Caco-2 (cell line): ENCODE measurements around the gene DPYSL4. TPM values are rescaled to one million over a fixed set of nuclear protein-coding genes. Genes with fewer than 3 reads are reported as not detected.

Experiments used
- BruUV-seq: library from RNA; stranded (reverse); fragments of 400-500 nt; replicated peaks from 2 replicates; lab custom pipeline; 2021; lab: Mats Ljungman, UMichigan
- CTCF ChIA-PET: fragments of 300-600 bp; sonication (Branson Sonifier 250); formaldehyde crosslinking; loops from one replicate; lab custom pipeline; 2022; ENCODE audit warnings: antibody characterized with exemption; lab: Charles Lee
- POLR2A ChIA-PET: fragments of 300-600 bp; sonication (Branson Sonifier 250); formaldehyde crosslinking; loops from one replicate; lab custom pipeline; 2022; ENCODE audit warnings: antibody characterized with exemption; lab: Charles Lee
- DNase-seq, 2 experiments: peaks; one replicate each; pipeline versions ENCODE4 v3.0.0 to v3.0.0-alpha.2; 2020 to 2022
- H3K27me3 ChIP-seq: replicated peaks from 2 replicates; pipeline ENCODE4 v1.6.0; 2011; ENCODE audit warnings: low read length; ENCODE audit not compliant: control insufficient read depth, insufficient read depth
- H3K36me3 ChIP-seq: 2 replicates; pipeline ENCODE4 v1.5.1; 2011; ENCODE audit warnings: low read length; ENCODE audit not compliant: control insufficient read depth, insufficient read depth
- H3K4me1 ChIP-seq: fragments of 250-450 bp; sonication (Bioruptor Pico); 2 replicates; pipeline ENCODE4 v1.5.1; 2020; ENCODE audit warnings: mild to moderate bottlenecking
- H3K4me3 ChIP-seq: 2 replicates; pipeline ENCODE4 v1.5.1; 2011; ENCODE audit warnings: low read depth, mild to moderate bottlenecking, control low read depth, low read length
- H3K9me3 ChIP-seq: fragments of 250-450 bp; sonication (Bioruptor Pico); 2 replicates; pipeline ENCODE4 v1.5.1; 2020; ENCODE audit warnings: mild to moderate bottlenecking, moderate library complexity
- H3K27ac Mint-ChIP-seq: one replicate; pipeline ENCODE4 v1.8.0; 2022; ENCODE audit warnings: mixed read lengths; ENCODE audit not compliant: unreplicated experiment
- H3K27me3 Mint-ChIP-seq: one replicate; pipeline ENCODE4 v1.8.0; 2022; ENCODE audit warnings: mixed read lengths; ENCODE audit not compliant: insufficient read depth, unreplicated experiment
- H3K36me3 Mint-ChIP-seq: one replicate; pipeline ENCODE4 v1.8.0; 2022; ENCODE audit warnings: mild to moderate bottlenecking, mixed read lengths; ENCODE audit not compliant: insufficient read depth, unreplicated experiment
- H3K4me1 Mint-ChIP-seq: one replicate; pipeline ENCODE4 v1.8.0; 2022; ENCODE audit warnings: low read depth, mixed read lengths; ENCODE audit not compliant: unreplicated experiment
- H3K4me3 Mint-ChIP-seq: one replicate; pipeline ENCODE4 v1.8.0; 2022; ENCODE audit warnings: mild to moderate bottlenecking, moderate library complexity, mixed read lengths; ENCODE audit not compliant: unreplicated experiment
- H3K9me3 Mint-ChIP-seq: one replicate; pipeline ENCODE4 v1.8.0; 2022; ENCODE audit warnings: mixed read lengths; ENCODE audit not compliant: unreplicated experiment
- CTCF ChIP-seq, 2 experiments: fragments of 200-600 bp in 1 of 2; IDR thresholded peaks; 1 replicate in 1 of 2; 2 replicates in 1 of 2; pipeline versions ENCODE4 v1.5.1 to v1.8.0; 2011 to 2022; ENCODE audit warnings: antibody characterized with exemption in 1 of 2, control low read depth in 1 of 2, inconsistent platforms in 1 of 2, low read depth in 1 of 2, low read length in 1 of 2, mild to moderate bottlenecking in 1 of 2, moderate library complexity in 1 of 2; ENCODE audit not compliant: insufficient read depth in 1 of 2, severe bottlenecking in 1 of 2, unreplicated experiment in 1 of 2
- intact Hi-C: fragments of 100-400 bp; cut with micrococcal nuclease; formaldehyde crosslinking; loops from one replicate; pipeline ENCODE4 v1.10.0; 2022; ENCODE audit not compliant: unreplicated experiment
- total RNA-seq: library from RNA; stranded (reverse); gene quantifications from 2 replicates; pipeline ENCODE4 v1.2.3, GENCODE V29; 2022

DPYSL4 gene
- total RNA-seq, 1 experiment from 2014 or later, result not detected

GRCh38 chr10:132206806-132207535, 20.2 kb downstream of the DPYSL4 start:
- ChIA-PET POLR2A (no interaction called here), CTCF (no interaction called here)
- intact Hi-C loops, result no loop called here

GRCh38 chr10:132207536-132208461, 21.1 kb downstream of the DPYSL4 start:
- no peaks in the 10 kb centered on the region for H3K36me3 ChIP-seq
- Mint-ChIP-seq H3K4me1 (no peaks in the 10 kb centered on the region), H3K9me3 (no peaks in the 10 kb centered on the region), H3K27me3 (peaks cover 2% of the 10 kb centered on the region), H3K36me3 (no peaks in the 10 kb centered on the region), H3K4me3 (no peak overlapping the region), H3K27ac (no peak overlapping the region)
- intact Hi-C loops, result no loop called here
- POLR2A ChIA-PET, result no interaction called here
- no TSS peak for BruUV-seq
- no peak overlapping the region for H3K4me3 ChIP-seq
- H3K4me1 ChIP-seq, result no peaks in the 10 kb centered on the region
- CTCF ChIA-PET, result no interaction called here
- TF ChIP-seq CTCF (IDR thresholded peaks at IDR 0.05; ENCODE audit: insufficient read depth in 1 of 2, low read depth in 1 of 2, low read length in 1 of 2, severe bottlenecking in 1 of 2, unreplicated experiment in 1 of 2), result no peak
- no peak for DNase-seq
- H3K27me3 ChIP-seq, result no peaks in the 10 kb centered on the region
- no peaks in the 10 kb centered on the region for H3K9me3 ChIP-seq

More at GRCh38 chr10:132206806-132207535, 20.2 kb downstream of the DPYSL4 start:
- H3K9me3 ChIP-seq, result no peaks in the 10 kb centered on the region
- no peak overlapping the region for H3K4me3 Mint-ChIP-seq
- H3K9me3 Mint-ChIP-seq, result no peaks in the 10 kb centered on the region
- H3K4me1 Mint-ChIP-seq, result no peaks in the 10 kb centered on the region
- no peaks in the 10 kb centered on the region for H3K36me3 Mint-ChIP-seq
- no peak for TF ChIP-seq CTCF (IDR thresholded peaks at IDR 0.05; ENCODE audit: insufficient read depth in 1 of 2, low read depth in 1 of 2, low read length in 1 of 2, severe bottlenecking in 1 of 2, unreplicated experiment in 1 of 2)
- 0 out of 2 replicates have a peak, but pooled peaks cover 4% of the 10 kb centered on the region for H3K4me1 ChIP-seq
- no peak overlapping the region for H3K4me3 ChIP-seq
- no peaks in the 10 kb centered on the region for H3K36me3 ChIP-seq
- no TSS peak for BruUV-seq
- no peak overlapping the region for H3K27ac Mint-ChIP-seq
- H3K27me3 Mint-ChIP-seq, result peaks cover 2% of the 10 kb centered on the region
- DNase-seq, result no peak
- no peaks in the 10 kb centered on the region for H3K27me3 ChIP-seq

- intact Hi-C loops, result no loop called here
- no peaks in the 10 kb centered on the region for H3K4me1 Mint-ChIP-seq
- no peak overlapping the region for H3K4me3 Mint-ChIP-seq
- Histone ChIP-seq H3K4me1 (no peaks in the 10 kb centered on the region), H3K27me3 (no peaks in the 10 kb centered on the region), H3K4me3 (no peak overlapping the region), H3K9me3 (no peaks in the 10 kb centered on the region), H3K36me3 (no peaks in the 10 kb centered on the region)
- POLR2A ChIA-PET, result no interaction called here
- TF ChIP-seq CTCF (IDR thresholded peaks at IDR 0.05; ENCODE audit: insufficient read depth in 1 of 2, low read depth in 1 of 2, low read length in 1 of 2, severe bottlenecking in 1 of 2, unreplicated experiment in 1 of 2), result no peak
- H3K9me3 Mint-ChIP-seq, result peaks cover 5% of the 10 kb centered on the region
- DNase-seq, result no peak
- no peaks in the 10 kb centered on the region for H3K36me3 Mint-ChIP-seq
- no peaks in the 10 kb centered on the region for H3K27me3 Mint-ChIP-seq
- CTCF ChIA-PET, result no interaction called here
- no TSS peak for BruUV-seq
- no peak overlapping the region for H3K27ac Mint-ChIP-seq
These were observed 21.8 kb downstream of the DPYSL4 start for GRCh38 chr10:132208462-132209050.
